ENCODE results near the gene MATN4.

DNA sequence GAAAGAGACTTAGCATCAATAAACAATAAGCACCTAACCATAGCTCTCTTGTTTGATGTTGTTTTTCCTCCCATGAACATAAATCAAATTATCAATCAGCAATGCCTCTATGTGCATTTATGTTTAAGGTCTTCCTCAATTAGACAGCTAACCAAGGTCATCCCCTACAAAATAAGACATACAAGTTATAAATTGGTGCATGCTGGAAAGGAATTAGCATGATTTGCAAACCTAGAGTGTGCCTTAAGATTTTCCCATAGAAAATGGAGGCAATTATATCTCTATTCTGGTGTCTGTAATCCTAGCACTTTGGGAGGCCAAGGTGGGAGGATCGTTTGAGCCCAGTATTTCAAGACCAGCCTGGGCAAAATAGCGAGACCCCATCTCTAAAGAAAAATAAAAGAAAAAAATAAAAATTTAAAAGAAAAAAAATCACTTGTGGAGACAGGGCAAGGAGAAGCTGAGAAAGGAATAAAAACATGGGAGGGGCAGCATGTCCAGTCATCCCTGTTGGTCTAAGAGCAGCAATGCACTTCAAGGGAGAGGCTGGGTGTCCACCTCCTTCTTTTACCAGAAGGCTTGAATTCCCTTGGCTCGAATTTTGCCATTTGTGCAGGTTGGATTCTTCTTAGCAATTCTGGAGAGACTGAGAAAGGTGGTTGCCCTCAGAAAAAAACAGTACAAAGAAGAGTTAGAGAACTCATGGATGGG, 44.4 kb downstream of the MATN4 start:
- TF ChIP-seq, protein P1, sequence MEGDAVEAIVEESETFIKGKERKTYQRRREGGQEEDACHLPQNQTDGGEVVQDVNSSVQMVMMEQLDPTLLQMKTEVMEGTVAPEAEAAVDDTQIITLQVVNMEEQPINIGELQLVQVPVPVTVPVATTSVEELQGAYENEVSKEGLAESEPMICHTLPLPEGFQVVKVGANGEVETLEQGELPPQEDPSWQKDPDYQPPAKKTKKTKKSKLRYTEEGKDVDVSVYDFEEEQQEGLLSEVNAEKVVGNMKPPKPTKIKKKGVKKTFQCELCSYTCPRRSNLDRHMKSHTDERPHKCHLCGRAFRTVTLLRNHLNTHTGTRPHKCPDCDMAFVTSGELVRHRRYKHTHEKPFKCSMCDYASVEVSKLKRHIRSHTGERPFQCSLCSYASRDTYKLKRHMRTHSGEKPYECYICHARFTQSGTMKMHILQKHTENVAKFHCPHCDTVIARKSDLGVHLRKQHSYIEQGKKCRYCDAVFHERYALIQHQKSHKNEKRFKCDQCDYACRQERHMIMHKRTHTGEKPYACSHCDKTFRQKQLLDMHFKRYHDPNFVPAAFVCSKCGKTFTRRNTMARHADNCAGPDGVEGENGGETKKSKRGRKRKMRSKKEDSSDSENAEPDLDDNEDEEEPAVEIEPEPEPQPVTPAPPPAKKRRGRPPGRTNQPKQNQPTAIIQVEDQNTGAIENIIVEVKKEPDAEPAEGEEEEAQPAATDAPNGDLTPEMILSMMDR (conservative IDR thresholded peaks at IDR 0.05) = no peak
- no peak for TF ChIP-seq ZFX (IDR thresholded peaks at IDR 0.05)

Measured in C4-2B (cell line).